Right lobe of liver (tissue), 6 donors: ENCODE measurements around the gene PATZ1. TPM values are rescaled to one million over a fixed set of nuclear protein-coding genes. Genes with fewer than 3 reads are reported as not detected.

Source experiments
- ATAC-seq, 4 donors: fragments of 200-7000 bp; cut with Tn5 transposase; one replicate each; pipeline ENCODE4 v1.9.1; 2020; ENCODE audit warnings: mild to moderate bottlenecking in 4 of 4, moderate library complexity in 4 of 4
- DNase-seq, 3 donors: peaks; one replicate each; pipeline ENCODE4 v3.0.0-alpha.2; 2020
- H3K27ac ChIP-seq, 3 donors: fragments of 200-600 bp; one replicate each; pipeline ENCODE4 v1.8.0; 2022
- H3K27me3 ChIP-seq, 2 donors: fragments of 200-600 bp; one replicate each; pipeline ENCODE4 v1.8.0; 2022
- H3K36me3 ChIP-seq, 4 donors: fragments of 200-600 bp; sonication (generic) in 1 of 4; one replicate each; pipeline versions ENCODE4 v1.5.1 to v1.8.0; 2017 to 2022; ENCODE audit warnings: control low read depth in 1 of 4
- H3K4me1 ChIP-seq, 4 donors: fragments of 200-600 bp; sonication (generic) in 1 of 4; one replicate each; pipeline versions ENCODE4 v1.5.1 to v1.8.0; 2017 to 2022; ENCODE audit warnings: control low read depth in 1 of 4
- H3K4me3 ChIP-seq, 3 donors: fragments of 200-600 bp; one replicate each; pipeline ENCODE4 v1.8.0; 2022
- H3K9me3 ChIP-seq, 4 donors: fragments of 200-600 bp; sonication (generic) in 1 of 4; one replicate each; pipeline versions ENCODE4 v1.5.1 to v1.8.0; 2017 to 2022; ENCODE audit warnings: control low read depth in 1 of 4
- CTCF ChIP-seq, 4 donors: fragments of 200-600 bp in 3 of 4; fragments of 450-650 bp in 1 of 4; IDR thresholded peaks; one replicate each; pipeline versions ENCODE4 v1.5.1 to v1.8.0; 2016 to 2022; ENCODE audit warnings: antibody characterized with exemption in 4 of 4, mild to moderate bottlenecking in 2 of 4
- POLR2A ChIP-seq: fragments of 450-650 bp; IDR thresholded peaks from one replicate; pipeline ENCODE4 v1.6.1; 2017; ENCODE audit warnings: antibody characterized with exemption, mild to moderate bottlenecking
- WGBS: methylation state at CpG from one replicate; pipeline ENCODE4 v1.1.6; 2018; ENCODE audit warnings: low coverage, low lambda C conversion rate; ENCODE audit not compliant: insufficient coverage; ENCODE audit errors: missing lambda C conversion rate; 5-methylcytosine and 5-hydroxymethylcytosine counted together
- intact Hi-C, 2 donors: fragments of 100-400 bp; cut with DNase I; formaldehyde crosslinking; loops; one replicate each; pipeline versions ENCODE4 v1.11.2 to v1.14.1; 2022
- total RNA-seq, 6 experiments: library from RNA; depleted of rRNA in 2 of 6; stranded (reverse); fragments of >200 nt in 2 of 6; fragmentation: NEBNext Ultra II Directional in 3 of 6; extraction: Animal tissue kit (Norgen Biotek cat#: 25700) in 3 of 6; gene quantifications; one replicate each; pipeline versions ENCODE4 v1.1.0 to v1.2.4, GENCODE V29; 2016 to 2023
- donor health status: DM: no; HTN: yes; CAD: no.
- donor health status: DM: no; HTN: no; CAD: no.
- donor health status: DM: no; HTN: no; CAD: no.
- donor health status: DM: no; HTN: yes; CAD: no.
- donor health status: DM: no; HTN: yes; CAD: no.

Gene PATZ1
- total RNA-seq, 6 experiments from 2014 or later, result 7.4 to 18.8 (median 11.5) TPM

GRCh38 chr22:31341386-31342088 is 4.6 kb downstream of the PATZ1 start:
- H3K4me3 ChIP-seq, result no peak overlapping the region
- 38% methylated on average over 6 of the region's 14 CpGs for WGBS
- DNase-seq, result no peak

GRCh38 chr22:31340765-31341247 is 5.3 kb downstream of the PATZ1 start:
- Histone ChIP-seq H3K4me3 (no peak overlapping the region), H3K27me3 (no peaks in the 10 kb centered on the region), H3K36me3 (peaks cover 0 to 5% (median 2%) of the 10 kb centered on the region in 4 donors), H3K27ac (no peak overlapping the region), H3K4me1 (peaks cover 0 to 40% (median 12%) of the 10 kb centered on the region in 4 donors), H3K9me3 (no peaks in the 10 kb centered on the region)
- TF ChIP-seq CTCF (IDR thresholded peaks at IDR 0.05), result no peak
- no peak for TF ChIP-seq POLR2A
- intact Hi-C loops, result loop anchor here in 1 of 2 donors (10.0 kb wide), 1 partner anchor 64 kb away; no protein-coding TSS in a partner anchor
- DNase-seq, result no peak
- WGBS, result 6% methylated on average over 2 of the region's 2 CpGs
- ATAC-seq, result no peak

More at GRCh38 chr22:31341386-31342088, 4.6 kb downstream of the PATZ1 start:
- intact Hi-C loops, result loop anchor here in 1 of 2 donors (10.0 kb wide), 1 partner anchor 63 kb away; no protein-coding TSS in a partner anchor
- Histone ChIP-seq H3K4me1 (peaks cover 0 to 40% (median 12%) of the 10 kb centered on the region in 4 donors), H3K36me3 (peaks cover 0 to 5% (median 2%) of the 10 kb centered on the region in 4 donors), H3K27me3 (no peaks in the 10 kb centered on the region), H3K9me3 (no peaks in the 10 kb centered on the region), H3K27ac (no peak overlapping the region)
- ATAC-seq, result no peak
- TF ChIP-seq CTCF (IDR thresholded peaks at IDR 0.05) (no peak), POLR2A (no peak)

GRCh38 chr22:31340360-31340759 is 5.8 kb downstream of the PATZ1 start:
- H3K36me3 ChIP-seq, result peaks cover 0 to 8% (median 4%) of the 10 kb centered on the region in 4 donors
- no peaks in the 10 kb centered on the region for H3K9me3 ChIP-seq

More at GRCh38 chr22:31340360-31340759, 5.8 kb downstream of the PATZ1 start:
- TF ChIP-seq CTCF (IDR thresholded peaks at IDR 0.05), result no peak
- no peak for TF ChIP-seq POLR2A
- WGBS, result 82% methylated on average over 6 of the region's 6 CpGs
- DNase-seq (no peak), ATAC-seq (no peak)
- Histone ChIP-seq H3K4me3 (no peak overlapping the region), H3K4me1 (peaks cover 0 to 40% (median 12%) of the 10 kb centered on the region in 4 donors), H3K27me3 (no peaks in the 10 kb centered on the region), H3K27ac (no peak overlapping the region)
- intact Hi-C loops, result loop anchor here in 1 of 2 donors (10.0 kb wide), 1 partner anchor 64 kb away; no protein-coding TSS in a partner anchor
